Measurements from ENCODE around the gene SUPT20HL1.
"Not testable (repeated sequence)": the region's sequence is repeated elsewhere in the genome, so short reads cannot be mapped to it uniquely, and the experiment has no call there.

Gene SUPT20HL1

GRCh38 chrX:24334461-24334860 lies 26.0 kb upstream of the SUPT20HL1 start:
- Histone ChIP-seq H3K4me1 (ENCODE audit: insufficient read depth, low read length) (no peaks in the 10 kb centered on the region), H3K9me3 (ENCODE audit: low read length) (no peaks in the 10 kb centered on the region), H3K36me3 (ENCODE audit: insufficient read depth, low read length) (no peaks in the 10 kb centered on the region), H3K9ac (ENCODE audit: low read length) (no peak overlapping the region), H3K27ac (ENCODE audit: low read depth, low read length) (no peak overlapping the region), H3K27me3 (ENCODE audit: control insufficient read depth in 1 of 2, insufficient read depth in 2 of 2, low read length in 2 of 2) (no peaks in the 10 kb centered on the region), H3K4me3 (ENCODE audit: low read depth in 1 of 2, low read length in 2 of 2) (no peak overlapping the region)

- no peaks in the 10 kb centered on the region for H3K36me3 ChIP-seq (ENCODE audit: insufficient read depth, low read length)
- H3K9me3 ChIP-seq (ENCODE audit: low read length) = no peaks in the 10 kb centered on the region
- no peak overlapping the region for H3K27ac ChIP-seq (ENCODE audit: low read depth, low read length)
- no peaks in the 10 kb centered on the region for H3K4me1 ChIP-seq (ENCODE audit: insufficient read depth, low read length)
- H3K4me3 ChIP-seq (ENCODE audit: low read depth in 1 of 2, low read length in 2 of 2) = no peak overlapping the region
- no peak overlapping the region for H3K9ac ChIP-seq (ENCODE audit: low read length)
- no peaks in the 10 kb centered on the region for H3K27me3 ChIP-seq (ENCODE audit: control insufficient read depth in 1 of 2, insufficient read depth in 2 of 2, low read length in 2 of 2)
Observed at GRCh38 chrX:24335871-24336270, 24.6 kb upstream of the SUPT20HL1 start.

- H3K27ac ChIP-seq (ENCODE audit: low read depth, low read length) = no peak overlapping the region
Observed at GRCh38 chrX:24339911-24340310, 20.5 kb upstream of the SUPT20HL1 start.

GRCh38 chrX:24340501-24340900 lies 19.9 kb upstream of the SUPT20HL1 start:
- no peaks in the 10 kb centered on the region for H3K36me3 ChIP-seq (ENCODE audit: insufficient read depth, low read length)
- no peaks in the 10 kb centered on the region for H3K4me1 ChIP-seq (ENCODE audit: insufficient read depth, low read length)
- no peak overlapping the region for H3K9ac ChIP-seq (ENCODE audit: low read length)
- no peaks in the 10 kb centered on the region for H3K9me3 ChIP-seq (ENCODE audit: low read length)
- H3K27me3 ChIP-seq (ENCODE audit: control insufficient read depth in 1 of 2, insufficient read depth in 2 of 2, low read length in 2 of 2) = no peaks in the 10 kb centered on the region
- no peak overlapping the region for H3K4me3 ChIP-seq (ENCODE audit: low read depth in 1 of 2, low read length in 2 of 2)
- no peak overlapping the region for H3K27ac ChIP-seq (ENCODE audit: low read depth, low read length)

More at GRCh38 chrX:24339911-24340310, 20.5 kb upstream of the SUPT20HL1 start:
- H3K4me1 ChIP-seq (ENCODE audit: insufficient read depth, low read length) = no peaks in the 10 kb centered on the region
- H3K36me3 ChIP-seq (ENCODE audit: insufficient read depth, low read length) = no peaks in the 10 kb centered on the region
- H3K9me3 ChIP-seq (ENCODE audit: low read length) = no peaks in the 10 kb centered on the region
- H3K4me3 ChIP-seq (ENCODE audit: low read depth in 1 of 2, low read length in 2 of 2) = no peak overlapping the region
- no peak overlapping the region for H3K9ac ChIP-seq (ENCODE audit: low read length)
- H3K27me3 ChIP-seq (ENCODE audit: control insufficient read depth in 1 of 2, insufficient read depth in 2 of 2, low read length in 2 of 2) = no peaks in the 10 kb centered on the region

- Histone ChIP-seq H3K4me1 (ENCODE audit: insufficient read depth, low read length) (no peaks in the 10 kb centered on the region), H3K36me3 (ENCODE audit: insufficient read depth, low read length) (no peaks in the 10 kb centered on the region), H3K9ac (ENCODE audit: low read length) (no peak overlapping the region), H3K27ac (ENCODE audit: low read depth, low read length) (no peak overlapping the region), H3K4me3 (ENCODE audit: low read depth in 1 of 2, low read length in 2 of 2) (no peak overlapping the region), H3K27me3 (ENCODE audit: control insufficient read depth in 1 of 2, insufficient read depth in 2 of 2, low read length in 2 of 2) (no peaks in the 10 kb centered on the region), H3K9me3 (ENCODE audit: low read length) (no peaks in the 10 kb centered on the region)
Observed at GRCh38 chrX:24341795-24342194, 18.6 kb upstream of the SUPT20HL1 start.

GRCh38 chrX:24343719-24344118 lies 16.7 kb upstream of the SUPT20HL1 start:
- Histone ChIP-seq H3K4me3 (ENCODE audit: low read depth in 1 of 2, low read length in 2 of 2) (no peak overlapping the region), H3K36me3 (ENCODE audit: insufficient read depth, low read length) (no peaks in the 10 kb centered on the region), H3K4me1 (ENCODE audit: insufficient read depth, low read length) (no peaks in the 10 kb centered on the region), H3K9ac (ENCODE audit: low read length) (no peak overlapping the region), H3K27ac (ENCODE audit: low read depth, low read length) (no peak overlapping the region), H3K9me3 (ENCODE audit: low read length) (no peaks in the 10 kb centered on the region), H3K27me3 (ENCODE audit: control insufficient read depth in 1 of 2, insufficient read depth in 2 of 2, low read length in 2 of 2) (no peaks in the 10 kb centered on the region)

GRCh38 chrX:24347881-24348280 lies 12.6 kb upstream of the SUPT20HL1 start:
- Histone ChIP-seq H3K4me3 (ENCODE audit: low read depth in 1 of 2, low read length in 2 of 2) (no peak overlapping the region), H3K27me3 (ENCODE audit: control insufficient read depth in 1 of 2, insufficient read depth in 2 of 2, low read length in 2 of 2) (no peaks in the 10 kb centered on the region), H3K9me3 (ENCODE audit: low read length) (no peaks in the 10 kb centered on the region), H3K4me1 (ENCODE audit: insufficient read depth, low read length) (no peaks in the 10 kb centered on the region), H3K36me3 (ENCODE audit: insufficient read depth, low read length) (no peaks in the 10 kb centered on the region), H3K9ac (ENCODE audit: low read length) (no peak overlapping the region), H3K27ac (ENCODE audit: low read depth, low read length) (no peak overlapping the region)

GRCh38 chrX:24350217-24350616 lies 10.2 kb upstream of the SUPT20HL1 start:
- H3K27ac ChIP-seq (ENCODE audit: low read depth, low read length) = no peak overlapping the region
- no peaks in the 10 kb centered on the region for H3K27me3 ChIP-seq (ENCODE audit: control insufficient read depth in 1 of 2, insufficient read depth in 2 of 2, low read length in 2 of 2)
- H3K9me3 ChIP-seq (ENCODE audit: low read length) = no peaks in the 10 kb centered on the region
- no peaks in the 10 kb centered on the region for H3K4me1 ChIP-seq (ENCODE audit: insufficient read depth, low read length)
- H3K4me3 ChIP-seq (ENCODE audit: low read depth in 1 of 2, low read length in 2 of 2) = no peak overlapping the region
- H3K9ac ChIP-seq (ENCODE audit: low read length) = no peak overlapping the region
- H3K36me3 ChIP-seq (ENCODE audit: insufficient read depth, low read length) = no peaks in the 10 kb centered on the region

- no peaks in the 10 kb centered on the region for H3K27me3 ChIP-seq (ENCODE audit: control insufficient read depth in 1 of 2, insufficient read depth in 2 of 2, low read length in 2 of 2)
- no peaks in the 10 kb centered on the region for H3K9me3 ChIP-seq (ENCODE audit: low read length)
- H3K27ac ChIP-seq (ENCODE audit: low read depth, low read length) = no peak overlapping the region
- H3K4me3 ChIP-seq (ENCODE audit: low read depth in 1 of 2, low read length in 2 of 2) = no peak overlapping the region
- H3K4me1 ChIP-seq (ENCODE audit: insufficient read depth, low read length) = no peaks in the 10 kb centered on the region
- no peak overlapping the region for H3K9ac ChIP-seq (ENCODE audit: low read length)
- no peaks in the 10 kb centered on the region for H3K36me3 ChIP-seq (ENCODE audit: insufficient read depth, low read length)
Observed at GRCh38 chrX:24355095-24355494, 5.3 kb upstream of the SUPT20HL1 start.

GRCh38 chrX:24357106-24357505 lies 3.3 kb upstream of the SUPT20HL1 start:
- H3K4me3 ChIP-seq (ENCODE audit: low read depth in 1 of 2, low read length in 2 of 2) = no peak overlapping the region
- no peak overlapping the region for H3K27ac ChIP-seq (ENCODE audit: low read depth, low read length)
- H3K9me3 ChIP-seq (ENCODE audit: low read length) = no peaks in the 10 kb centered on the region
- H3K9ac ChIP-seq (ENCODE audit: low read length) = no peak overlapping the region
- H3K27me3 ChIP-seq (ENCODE audit: control insufficient read depth in 1 of 2, insufficient read depth in 2 of 2, low read length in 2 of 2) = no peaks in the 10 kb centered on the region
- H3K4me1 ChIP-seq (ENCODE audit: insufficient read depth, low read length) = no peaks in the 10 kb centered on the region
- no peaks in the 10 kb centered on the region for H3K36me3 ChIP-seq (ENCODE audit: insufficient read depth, low read length)

GRCh38 chrX:24362089-24362745 lies 1.8 kb downstream of the SUPT20HL1 start:
- not testable (repeated sequence) for H3K4me3 ChIP-seq (ENCODE audit: low read depth in 1 of 2, low read length in 2 of 2); H3K36me3 ChIP-seq (ENCODE audit: insufficient read depth, low read length); H3K27me3 ChIP-seq (ENCODE audit: control insufficient read depth in 1 of 2, insufficient read depth in 2 of 2, low read length in 2 of 2); H3K4me1 ChIP-seq (ENCODE audit: insufficient read depth, low read length); H3K9ac ChIP-seq (ENCODE audit: low read length); H3K27ac ChIP-seq (ENCODE audit: low read depth, low read length); H3K9me3 ChIP-seq (ENCODE audit: low read length)

- H3K36me3 ChIP-seq (ENCODE audit: insufficient read depth, low read length); H3K9me3 ChIP-seq (ENCODE audit: low read length); H3K4me3 ChIP-seq (ENCODE audit: low read depth in 1 of 2, low read length in 2 of 2); H3K4me1 ChIP-seq (ENCODE audit: insufficient read depth, low read length); H3K27ac ChIP-seq (ENCODE audit: low read depth, low read length); H3K27me3 ChIP-seq (ENCODE audit: control insufficient read depth in 1 of 2, insufficient read depth in 2 of 2, low read length in 2 of 2); H3K9ac ChIP-seq (ENCODE audit: low read length): not testable (repeated sequence)
Observed at GRCh38 chrX:24363432-24364181, 3.2 kb downstream of the SUPT20HL1 start.

All from muscle layer of colon (tissue), 2 donors.